Measurements from ENCODE around the gene CYP26B1. TPM values are rescaled to one million over a fixed set of nuclear protein-coding genes. Genes with fewer than 3 reads are reported as not detected.

CYP26B1 gene
- total RNA-seq, 4 donors from 2014 or later: 1.9 to 8.3 (median 5.2) TPM

DNA sequence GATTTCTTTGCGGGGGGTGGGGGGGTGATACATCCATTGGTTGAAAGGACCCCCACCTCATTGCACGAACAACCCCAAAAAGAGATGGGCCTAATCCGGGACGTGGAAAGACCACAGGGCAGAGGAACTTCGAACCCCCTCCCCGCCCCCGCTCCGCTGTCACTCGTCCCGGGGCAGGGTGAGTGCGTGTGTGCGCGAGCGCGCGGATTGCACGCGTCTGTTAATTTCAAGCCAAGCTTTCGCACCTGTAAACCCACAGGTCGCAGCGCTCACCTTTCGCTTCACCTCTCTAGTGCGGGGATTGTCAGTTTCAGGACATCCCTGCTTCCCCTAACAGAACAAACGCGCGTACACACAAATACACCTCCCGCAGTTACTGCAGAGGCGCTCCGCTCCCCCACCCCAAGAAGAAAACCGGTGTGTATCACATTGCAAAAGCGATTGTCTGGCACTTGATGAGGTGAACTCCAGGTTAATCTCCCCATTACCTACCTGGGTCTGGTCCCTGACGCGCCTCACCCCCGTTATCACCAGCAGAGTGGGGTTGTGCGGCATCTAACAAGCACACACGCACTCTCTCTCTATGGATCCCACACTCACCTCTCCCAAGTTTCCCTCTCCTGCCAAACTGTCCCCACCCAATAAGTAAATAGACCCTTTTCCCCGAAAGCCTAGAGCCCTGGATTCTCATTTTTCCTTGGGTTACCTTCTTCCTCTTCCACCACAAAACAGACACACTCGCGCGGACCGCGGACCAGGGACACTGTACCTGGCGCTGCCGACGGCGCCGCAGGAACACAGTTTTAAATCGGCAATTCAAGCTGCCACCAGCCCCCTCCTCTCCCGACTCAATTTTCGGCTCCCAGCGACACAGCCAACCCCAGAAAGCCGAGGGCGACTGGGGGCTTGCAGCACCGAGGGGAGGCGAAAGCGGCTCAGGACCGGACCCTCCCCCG lies 1.0 kb downstream of the CYP26B1 start:
- Histone ChIP-seq H3K4me1 (peaks cover 4 to 83% (median 36%) of the 10 kb centered on the region in 4 donors), H3K27ac (no peak overlapping the region), H3K9me3 (no peaks in the 10 kb centered on the region), H3K27me3 (peaks cover 0 to 53% of the 10 kb centered on the region in 2 donors), H3K4me3 (peak overlapping the region in 3 of 4 donors; percentile 29 to 53 (median 48)), H3K36me3 (no peaks in the 10 kb centered on the region)
- DNase-seq: peak; percentile 13 to 46 (median 40)
- no peak for TF ChIP-seq POLR2A (IDR thresholded peaks at IDR 0.05)
- TF ChIP-seq, protein P1, sequence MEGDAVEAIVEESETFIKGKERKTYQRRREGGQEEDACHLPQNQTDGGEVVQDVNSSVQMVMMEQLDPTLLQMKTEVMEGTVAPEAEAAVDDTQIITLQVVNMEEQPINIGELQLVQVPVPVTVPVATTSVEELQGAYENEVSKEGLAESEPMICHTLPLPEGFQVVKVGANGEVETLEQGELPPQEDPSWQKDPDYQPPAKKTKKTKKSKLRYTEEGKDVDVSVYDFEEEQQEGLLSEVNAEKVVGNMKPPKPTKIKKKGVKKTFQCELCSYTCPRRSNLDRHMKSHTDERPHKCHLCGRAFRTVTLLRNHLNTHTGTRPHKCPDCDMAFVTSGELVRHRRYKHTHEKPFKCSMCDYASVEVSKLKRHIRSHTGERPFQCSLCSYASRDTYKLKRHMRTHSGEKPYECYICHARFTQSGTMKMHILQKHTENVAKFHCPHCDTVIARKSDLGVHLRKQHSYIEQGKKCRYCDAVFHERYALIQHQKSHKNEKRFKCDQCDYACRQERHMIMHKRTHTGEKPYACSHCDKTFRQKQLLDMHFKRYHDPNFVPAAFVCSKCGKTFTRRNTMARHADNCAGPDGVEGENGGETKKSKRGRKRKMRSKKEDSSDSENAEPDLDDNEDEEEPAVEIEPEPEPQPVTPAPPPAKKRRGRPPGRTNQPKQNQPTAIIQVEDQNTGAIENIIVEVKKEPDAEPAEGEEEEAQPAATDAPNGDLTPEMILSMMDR (IDR thresholded peaks at IDR 0.05): no peak

DNA sequence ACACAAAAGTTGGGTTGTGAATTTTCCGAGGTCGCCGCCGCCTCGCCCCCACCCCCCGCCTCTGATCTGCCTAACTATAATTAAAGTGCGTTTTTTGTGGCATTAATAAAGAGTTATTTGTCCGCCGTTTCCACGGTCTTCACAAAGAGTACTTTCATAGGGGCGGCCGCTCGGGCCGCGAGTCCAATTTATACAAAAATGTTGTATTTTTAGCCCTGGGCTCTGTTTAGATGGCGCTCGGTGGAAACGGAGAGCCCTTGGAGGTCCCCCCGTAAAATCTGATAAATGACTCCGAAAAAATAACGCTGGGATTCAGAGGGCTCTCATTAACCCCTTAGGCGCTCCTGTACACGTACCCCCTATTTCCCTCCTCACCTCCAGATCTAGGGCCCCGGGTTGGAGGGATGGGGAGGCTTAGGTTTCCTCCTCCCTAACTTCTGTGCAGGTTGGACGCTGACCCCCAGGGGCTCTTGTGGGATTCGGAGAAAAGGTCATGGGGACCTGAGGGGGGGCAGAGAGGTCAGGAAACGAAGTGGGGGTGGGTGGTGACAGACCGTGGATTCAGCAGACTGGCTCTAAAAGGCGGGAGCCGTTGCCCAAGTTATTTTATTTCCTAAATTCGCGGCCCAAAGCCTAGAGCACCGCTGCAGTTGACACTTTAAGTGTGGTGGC lies 1.9 kb downstream of the CYP26B1 start:
- Histone ChIP-seq H3K36me3 (no peaks in the 10 kb centered on the region), H3K27me3 (peaks cover 0 to 53% of the 10 kb centered on the region in 2 donors), H3K9me3 (no peaks in the 10 kb centered on the region), H3K4me3 (peak overlapping the region in 3 of 4 donors; percentile 35 to 53 (median 48)), H3K4me1 (peaks cover 4 to 83% (median 36%) of the 10 kb centered on the region in 4 donors), H3K27ac (peak overlapping the region in 2 of 4 donors; percentile 49)
- peak; percentile 11 to 45 (median 37) for DNase-seq
- no peak for TF ChIP-seq POLR2A (IDR thresholded peaks at IDR 0.05)
- TF ChIP-seq, protein P1 (IDR thresholded peaks at IDR 0.05): no peak

DNA sequence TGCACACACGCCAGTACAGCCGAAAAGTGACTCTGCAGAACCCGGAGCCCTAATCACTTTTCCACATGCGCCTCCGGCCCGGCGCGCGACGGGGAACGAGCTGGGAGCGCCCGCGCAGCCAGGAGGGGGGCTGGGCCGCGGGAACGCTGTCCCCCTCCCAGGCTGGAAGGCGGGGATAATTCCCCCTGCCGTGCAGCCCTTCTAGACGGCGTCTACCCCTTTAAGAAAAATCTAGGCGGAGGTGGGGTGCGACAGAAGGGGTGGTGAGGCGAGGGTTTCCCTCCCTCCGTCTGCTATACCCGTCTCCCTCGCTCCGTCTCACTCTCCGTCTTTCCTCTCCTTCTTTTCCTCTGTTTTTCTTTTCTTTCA lies 2.4 kb downstream of the CYP26B1 start:
- Histone ChIP-seq H3K36me3 (no peaks in the 10 kb centered on the region), H3K27ac (peak overlapping the region in 3 of 4 donors; percentile 49 to 50 (median 49)), H3K4me1 (peaks cover 4 to 78% (median 36%) of the 10 kb centered on the region in 4 donors), H3K4me3 (peak overlapping the region; percentile 24 to 53 (median 42)), H3K9me3 (no peaks in the 10 kb centered on the region), H3K27me3 (peaks cover 0 to 53% of the 10 kb centered on the region in 2 donors)
- no peak for TF ChIP-seq POLR2A (IDR thresholded peaks at IDR 0.05)
- TF ChIP-seq, protein P1 (IDR thresholded peaks at IDR 0.05): no peak
- peak; percentile 8 to 51 (median 46) for DNase-seq

DNA sequence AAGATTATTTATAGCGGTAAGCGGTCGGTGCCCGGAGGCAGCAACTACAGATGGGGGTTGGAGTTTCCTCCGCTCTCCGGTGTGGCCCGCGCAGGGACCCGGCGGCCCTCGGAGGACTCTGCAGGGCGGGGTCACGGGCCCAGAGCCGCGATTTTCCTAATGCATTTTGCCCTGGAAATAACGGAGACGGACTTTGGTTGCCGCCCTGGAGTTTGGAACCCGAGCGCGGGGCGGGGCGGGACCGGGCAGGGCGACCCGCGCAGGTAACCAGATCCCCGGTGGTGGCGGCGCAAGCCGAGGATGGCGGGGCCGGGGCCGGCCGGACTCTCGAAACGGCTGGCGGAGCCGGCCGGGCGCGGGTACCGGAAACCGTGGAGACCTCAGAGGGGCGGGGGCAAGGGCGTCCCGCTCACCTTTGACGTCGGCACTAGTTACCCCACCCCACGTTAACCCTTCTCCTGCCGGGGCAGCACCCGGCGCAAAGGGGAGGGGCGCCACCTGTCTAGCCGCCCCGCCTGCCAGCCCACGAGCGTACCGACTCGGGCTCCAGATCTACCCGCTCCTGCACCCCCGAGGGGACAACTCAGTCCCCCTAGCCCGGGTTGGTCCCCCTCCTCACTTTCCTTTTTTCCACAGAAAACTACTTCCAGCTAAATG lies 2.9 kb downstream of the CYP26B1 start:
- Histone ChIP-seq H3K9me3 (no peaks in the 10 kb centered on the region), H3K27me3 (peaks cover 0 to 49% of the 10 kb centered on the region in 2 donors), H3K27ac (peak overlapping the region in 3 of 4 donors; percentile 49 to 50 (median 49)), H3K36me3 (no peaks in the 10 kb centered on the region), H3K4me3 (peak overlapping the region; percentile 24 to 53 (median 42)), H3K4me1 (peaks cover 4 to 73% (median 31%) of the 10 kb centered on the region in 4 donors)
- peak; percentile 15 to 72 (median 62) for DNase-seq
- TF ChIP-seq, protein P1 (IDR thresholded peaks at IDR 0.05): no peak

DNA sequence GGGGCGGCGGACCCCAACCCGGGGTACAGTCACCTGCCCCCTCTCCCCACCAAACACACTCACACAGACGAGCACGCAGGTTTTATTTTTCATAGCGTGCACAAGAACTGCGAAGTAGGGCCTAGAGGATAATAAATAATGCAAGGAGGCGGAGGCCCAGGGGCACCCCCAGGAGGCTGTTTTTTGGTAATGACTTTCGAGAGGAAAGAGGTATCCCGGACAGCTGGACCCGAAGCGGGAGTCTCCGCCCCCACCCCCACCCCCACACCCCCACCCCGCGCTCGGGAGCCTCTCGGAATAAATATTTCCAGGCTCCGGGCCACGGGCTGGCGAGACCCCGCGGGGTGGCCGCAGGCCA lies 3.4 kb downstream of the CYP26B1 start:
- TF ChIP-seq, protein P1 (IDR thresholded peaks at IDR 0.05): no peak
- TF ChIP-seq POLR2A (IDR thresholded peaks at IDR 0.05): no peak
- DNase-seq: no peak
- Histone ChIP-seq H3K27ac (peak overlapping the region in 3 of 4 donors; percentile 49 to 50 (median 49)), H3K9me3 (no peaks in the 10 kb centered on the region), H3K36me3 (no peaks in the 10 kb centered on the region), H3K4me1 (peaks cover 4 to 70% (median 26%) of the 10 kb centered on the region in 4 donors), H3K4me3 (peak overlapping the region; percentile 24 to 53 (median 42)), H3K27me3 (peaks cover 0 to 44% of the 10 kb centered on the region in 2 donors)
